K562 (cell line): ENCODE data around the gene ATXN1. TPM values are rescaled to one million over a fixed set of nuclear protein-coding genes. Genes with fewer than 3 reads are reported as not detected.
A peak's percentile ranks its signal among the peaks of the same experiment; 100 is the strongest.

ENCODE experiments used
- ATF7 ChIP-seq: fragments of 450-650 bp; IDR thresholded peaks from 2 replicates; pipeline ENCODE4 v1.7.1; 2014; ENCODE audit warnings: mild to moderate bottlenecking, moderate library complexity
- FOSL1 ChIP-seq: fragments of 200-800 bp; sonication (Bioruptor generic); conservative IDR thresholded peaks from 2 replicates; pipeline ENCODE4 v1.6.1; 2016; ENCODE audit warnings: missing genetic modification characterization, missing compliant biosample characterization
- GATAD2B ChIP-seq: fragments of 450-650 bp; IDR thresholded peaks from 2 replicates; pipeline ENCODE4 v1.6.1; 2017; ENCODE audit warnings: mild to moderate bottlenecking, borderline replicate concordance
- polyA plus RNA-seq, 8 experiments: library from polyadenylated mRNA; depleted of rRNA in 4 of 8; stranded (reverse) in 5 of 8; unstranded in 3 of 8; fragments of >200 nt; fragmentation: Nextera tagmentation in 2 of 8; fragmentation: Illumina TruSeq in 1 of 8; extraction: Ambion mirVana in 2 of 8; extraction: Trizol in 1 of 8; gene quantifications; 2 replicates each; pipeline versions ENCODE4 v1.2.1 to v1.2.3, GENCODE V29; 2011 to 2014; ENCODE audit warnings: inconsistent platforms in 1 of 8, missing spikeins in 1 of 8
- total RNA-seq, 7 experiments: library from RNA; depleted of rRNA in 6 of 7; stranded (reverse); fragments of >200 nt in 6 of 7; fragmentation: Illumina TruSeq in 2 of 7; extraction: Trizol in 2 of 7; gene quantifications; 2 replicates each; pipeline versions ENCODE4 v1.2.1 to v1.2.3, GENCODE V29; 2011 to 2021; ENCODE audit warnings: low replicate concordance in 1 of 7
- TF ChIP-seq, protein P1 (sequence below), 3 experiments: IDR thresholded peaks in 2 of 3; conservative IDR thresholded peaks in 1 of 3; 2 replicates each; pipeline ENCODE4 v1.5.1; 2011 to 2012; ENCODE audit warnings: low read length in 3 of 3, mild to moderate bottlenecking in 3 of 3, control low read depth in 2 of 3, improper control_type of control experiment in 1 of 3, inconsistent platforms in 1 of 3, low read depth in 1 of 3, mixed read lengths in 1 of 3, moderate library complexity in 1 of 3; ENCODE audit not compliant: insufficient read depth in 2 of 3
- TF ChIP-seq, protein P2 (sequence below): fragments of 250-450 bp; sonication (Bioruptor Pico); IDR thresholded peaks from 2 replicates; pipeline ENCODE4 v1.8.0; 2022; ENCODE audit warnings: inconsistent platforms

Gene ATXN1
- total and polyA plus RNA-seq, 9 of the 15 experiments (the other 6 are each of a cell fraction or from before 2014, with no cell fraction given), result under 0.01 to 1.2 (median 0.58) TPM

DNA sequence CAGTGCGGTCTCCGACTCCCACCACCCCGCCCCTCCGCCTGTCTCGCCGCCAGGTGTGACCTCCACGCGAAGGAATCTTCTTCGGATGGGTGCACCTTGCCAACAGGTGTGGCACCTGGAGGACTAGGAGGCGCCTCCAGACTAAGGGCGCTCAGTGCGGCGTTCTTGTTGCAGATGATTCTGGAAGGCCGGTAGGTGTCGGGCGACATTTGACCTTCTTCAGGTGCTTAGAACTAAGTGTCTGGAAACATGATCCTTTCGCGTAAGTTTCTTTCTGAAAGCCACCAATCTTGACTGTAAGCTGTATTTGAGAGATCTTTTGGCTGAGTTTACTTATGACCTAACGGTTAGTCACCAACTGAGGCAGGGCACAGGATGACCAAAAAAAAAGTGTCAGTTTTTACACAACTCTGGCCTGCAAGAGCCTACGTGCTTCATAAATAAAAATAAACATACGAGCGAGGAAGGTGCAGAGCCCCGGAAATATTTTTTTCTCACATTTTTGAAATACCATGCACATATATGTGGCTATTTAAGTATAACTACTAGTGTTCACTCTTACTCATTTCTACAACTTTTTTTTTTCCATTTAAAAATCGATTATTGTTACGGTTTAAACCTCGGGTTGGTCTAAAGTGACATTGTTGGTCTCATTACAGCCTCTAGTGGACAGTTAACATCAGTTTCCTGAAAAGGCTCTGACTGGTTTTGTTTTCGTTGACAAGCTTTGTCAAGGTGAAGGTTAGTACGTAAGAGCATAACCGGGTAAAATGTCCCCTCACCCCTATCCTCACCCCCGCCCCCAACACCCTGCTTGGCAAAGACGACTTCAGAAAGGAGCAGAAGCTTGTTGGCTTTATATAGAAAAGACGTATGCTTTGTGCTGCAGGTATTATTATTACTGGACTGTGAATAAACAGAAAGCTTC, 1.6 kb upstream of the ATXN1 start (continued):
- TF ChIP-seq GATAD2B (no peak), FOSL1 (peak; percentile 37; the same call in 1 of the 2 replicates), ATF7 (no peak)
- TF ChIP-seq, protein P1, sequence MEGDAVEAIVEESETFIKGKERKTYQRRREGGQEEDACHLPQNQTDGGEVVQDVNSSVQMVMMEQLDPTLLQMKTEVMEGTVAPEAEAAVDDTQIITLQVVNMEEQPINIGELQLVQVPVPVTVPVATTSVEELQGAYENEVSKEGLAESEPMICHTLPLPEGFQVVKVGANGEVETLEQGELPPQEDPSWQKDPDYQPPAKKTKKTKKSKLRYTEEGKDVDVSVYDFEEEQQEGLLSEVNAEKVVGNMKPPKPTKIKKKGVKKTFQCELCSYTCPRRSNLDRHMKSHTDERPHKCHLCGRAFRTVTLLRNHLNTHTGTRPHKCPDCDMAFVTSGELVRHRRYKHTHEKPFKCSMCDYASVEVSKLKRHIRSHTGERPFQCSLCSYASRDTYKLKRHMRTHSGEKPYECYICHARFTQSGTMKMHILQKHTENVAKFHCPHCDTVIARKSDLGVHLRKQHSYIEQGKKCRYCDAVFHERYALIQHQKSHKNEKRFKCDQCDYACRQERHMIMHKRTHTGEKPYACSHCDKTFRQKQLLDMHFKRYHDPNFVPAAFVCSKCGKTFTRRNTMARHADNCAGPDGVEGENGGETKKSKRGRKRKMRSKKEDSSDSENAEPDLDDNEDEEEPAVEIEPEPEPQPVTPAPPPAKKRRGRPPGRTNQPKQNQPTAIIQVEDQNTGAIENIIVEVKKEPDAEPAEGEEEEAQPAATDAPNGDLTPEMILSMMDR (IDR thresholded peaks at IDR 0.05 in 2 of 3, conservative IDR thresholded peaks at IDR 0.05 in 1 of 3; ENCODE audit: insufficient read depth in 2 of 3, low read depth in 1 of 3, low read length in 3 of 3), result peak; percentile 57 to 78 (median 72)
- TF ChIP-seq, protein P2, sequence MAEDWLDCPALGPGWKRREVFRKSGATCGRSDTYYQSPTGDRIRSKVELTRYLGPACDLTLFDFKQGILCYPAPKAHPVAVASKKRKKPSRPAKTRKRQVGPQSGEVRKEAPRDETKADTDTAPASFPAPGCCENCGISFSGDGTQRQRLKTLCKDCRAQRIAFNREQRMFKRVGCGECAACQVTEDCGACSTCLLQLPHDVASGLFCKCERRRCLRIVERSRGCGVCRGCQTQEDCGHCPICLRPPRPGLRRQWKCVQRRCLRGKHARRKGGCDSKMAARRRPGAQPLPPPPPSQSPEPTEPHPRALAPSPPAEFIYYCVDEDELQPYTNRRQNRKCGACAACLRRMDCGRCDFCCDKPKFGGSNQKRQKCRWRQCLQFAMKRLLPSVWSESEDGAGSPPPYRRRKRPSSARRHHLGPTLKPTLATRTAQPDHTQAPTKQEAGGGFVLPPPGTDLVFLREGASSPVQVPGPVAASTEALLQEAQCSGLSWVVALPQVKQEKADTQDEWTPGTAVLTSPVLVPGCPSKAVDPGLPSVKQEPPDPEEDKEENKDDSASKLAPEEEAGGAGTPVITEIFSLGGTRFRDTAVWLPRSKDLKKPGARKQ (CRISPR knock-in tag), result 0 out of 2 replicates have a peak, but pooled peaks have one; percentile 9
